Measurements from ENCODE around the gene CETP. TPM values are rescaled to one million over a fixed set of nuclear protein-coding genes. Genes with fewer than 3 reads are reported as not detected.

CETP gene
- total and polyA plus RNA-seq, 4 experiments from 2014 or later: 0.14 TPM; not detected in 3

DNA sequence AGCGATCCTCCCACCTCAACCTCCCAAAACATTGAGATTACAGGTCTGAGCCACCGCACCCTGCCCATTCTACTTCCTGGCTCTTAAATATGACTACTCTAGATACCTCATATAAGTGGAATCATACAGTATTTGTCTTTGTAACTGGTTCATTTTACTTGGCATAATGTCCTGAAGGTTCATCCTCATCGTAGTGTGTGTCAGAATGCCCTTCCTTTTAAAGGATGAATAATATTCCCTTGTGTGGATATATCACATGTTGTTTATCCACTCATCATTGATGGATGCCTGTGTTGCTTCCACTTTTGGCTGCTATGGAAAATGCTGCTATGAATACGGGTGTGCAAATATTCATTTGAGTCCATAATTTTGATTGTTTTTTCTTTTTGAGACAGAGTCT lies 5.7 kb upstream of the CETP start:
- Mint-ChIP-seq H3K27me3 (no peaks in the 10 kb centered on the region), H3K9me3 (no peaks in the 10 kb centered on the region), H3K36me3 (no peaks in the 10 kb centered on the region), H3K4me1 (peaks cover 3 to 5% (median 4%) of the 10 kb centered on the region in 4 donors), H3K27ac (no peak overlapping the region), H3K4me3 (no peak overlapping the region)
- H3K27ac ChIP-seq (ENCODE audit: low read depth, low read length): no peak overlapping the region
- no peak for DNase-seq
- ChIA-PET CTCF (ENCODE audit: partially characterized antibody) (interaction anchor here (6.8 kb wide), 1 partner anchor 91 kb away, joined by 113 read pairs; the partner anchor contains the start of gene SLC12A3), POLR2A (ENCODE audit: partially characterized antibody) (no interaction called here)
- no peaks in the 10 kb centered on the region for H3K4me1 ChIP-seq (ENCODE audit: insufficient read depth, low read length)
- H3K36me3 ChIP-seq (ENCODE audit: insufficient read depth, low read length): no peaks in the 10 kb centered on the region
- intact Hi-C loops (cut with micrococcal nuclease): no loop called here
- H3K9me3 ChIP-seq (ENCODE audit: control insufficient read depth in 1 of 2, low read length in 2 of 2): no peaks in the 10 kb centered on the region
- no peak overlapping the region for H3K4me3 ChIP-seq (ENCODE audit: low read length in 2 of 2)
- H3K27me3 ChIP-seq (ENCODE audit: insufficient read depth, low read length): no peaks in the 10 kb centered on the region

DNA sequence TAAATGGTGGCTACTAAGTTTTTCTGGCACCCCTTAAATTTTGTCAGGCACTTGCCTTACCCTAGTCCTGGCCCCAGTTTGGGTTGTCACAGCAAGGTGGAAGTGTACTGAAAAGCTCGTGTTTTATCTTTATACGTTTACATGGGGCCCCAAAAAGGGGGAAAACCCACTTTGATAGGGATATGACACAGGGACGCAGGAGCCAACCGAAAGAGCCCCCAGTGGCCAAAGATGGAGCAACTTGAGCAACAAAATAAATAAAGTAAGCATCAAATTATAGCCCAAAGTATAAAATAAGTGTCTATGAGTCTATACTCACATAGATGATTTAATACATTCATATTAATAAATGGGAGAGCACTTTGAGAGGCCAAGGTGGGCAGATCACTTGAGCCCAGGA lies 5.0 kb upstream of the CETP start:
- Histone ChIP-seq H3K27me3 (ENCODE audit: insufficient read depth, low read length) (no peaks in the 10 kb centered on the region), H3K4me1 (ENCODE audit: insufficient read depth, low read length) (no peaks in the 10 kb centered on the region), H3K27ac (ENCODE audit: low read depth, low read length) (no peak overlapping the region), H3K9me3 (ENCODE audit: control insufficient read depth in 1 of 2, low read length in 2 of 2) (no peaks in the 10 kb centered on the region), H3K36me3 (ENCODE audit: insufficient read depth, low read length) (no peaks in the 10 kb centered on the region), H3K4me3 (ENCODE audit: low read length in 2 of 2) (no peak overlapping the region)
- ChIA-PET POLR2A (ENCODE audit: partially characterized antibody) (no interaction called here), CTCF (ENCODE audit: partially characterized antibody) (no interaction called here)
- intact Hi-C loops (cut with micrococcal nuclease): no loop called here
- no peak for DNase-seq
- Mint-ChIP-seq H3K9me3 (no peaks in the 10 kb centered on the region), H3K4me1 (no peaks in the 10 kb centered on the region), H3K4me3 (no peak overlapping the region), H3K36me3 (no peaks in the 10 kb centered on the region), H3K27ac (no peak overlapping the region), H3K27me3 (no peaks in the 10 kb centered on the region)

DNA sequence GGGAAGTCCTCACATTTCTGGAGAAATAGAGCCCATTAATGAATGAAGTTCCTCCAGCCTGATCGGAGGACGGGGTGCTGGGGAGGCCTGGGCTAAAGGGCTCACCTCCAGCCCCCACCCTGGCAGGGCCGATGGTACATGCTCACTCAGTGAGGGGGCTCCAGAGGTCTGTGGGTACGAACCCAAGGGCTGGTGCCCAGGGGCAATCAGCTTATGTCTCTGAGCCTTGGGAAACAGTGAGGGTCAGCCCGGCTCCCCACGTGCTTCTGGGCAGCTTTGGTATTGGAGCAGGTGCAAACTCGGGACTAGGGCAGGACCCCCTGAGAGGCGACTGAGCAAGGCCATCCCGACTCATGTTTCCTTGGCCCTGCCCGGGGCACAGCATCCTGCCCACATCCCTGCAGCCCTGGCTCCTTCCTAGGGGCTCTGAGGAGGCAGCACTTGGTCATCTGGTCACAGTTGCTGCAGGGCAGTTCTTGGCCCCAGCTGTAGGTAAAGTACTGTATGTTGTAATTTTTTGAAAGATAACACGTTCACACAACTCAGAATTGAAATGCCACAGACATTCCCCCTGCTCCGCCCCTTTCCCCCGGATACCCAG lies 969 bp upstream of the CETP start:
- Mint-ChIP-seq H3K27me3 (no peaks in the 10 kb centered on the region), H3K4me1 (peaks cover 8 to 16% (median 14%) of the 10 kb centered on the region in 4 donors), H3K4me3 (no peak overlapping the region), H3K27ac (no peak overlapping the region), H3K36me3 (no peaks in the 10 kb centered on the region), H3K9me3 (no peaks in the 10 kb centered on the region)
- ChIA-PET CTCF (ENCODE audit: partially characterized antibody) (interaction anchor here (1.2 to 6.9 kb wide), 3 partner anchors 9 to 124 kb away, joined by 3 to 81 read pairs (median 4); no protein-coding TSS in a partner anchor), POLR2A (ENCODE audit: partially characterized antibody) (interaction anchor here (0.6 kb wide), 1 partner anchor 34 kb away, joined by 3 read pairs; no protein-coding TSS in a partner anchor)
- no peaks in the 10 kb centered on the region for H3K36me3 ChIP-seq (ENCODE audit: insufficient read depth, low read length)
- H3K9me3 ChIP-seq (ENCODE audit: control insufficient read depth in 1 of 2, low read length in 2 of 2): no peaks in the 10 kb centered on the region
- H3K4me1 ChIP-seq (ENCODE audit: insufficient read depth, low read length): peaks cover 15% of the 10 kb centered on the region
- no peaks in the 10 kb centered on the region for H3K27me3 ChIP-seq (ENCODE audit: insufficient read depth, low read length)
- intact Hi-C loops (cut with micrococcal nuclease): no loop called here
- H3K27ac ChIP-seq (ENCODE audit: low read depth, low read length): no peak overlapping the region
- DNase-seq: no peak
- no peak overlapping the region for H3K4me3 ChIP-seq (ENCODE audit: low read length in 2 of 2)

DNA sequence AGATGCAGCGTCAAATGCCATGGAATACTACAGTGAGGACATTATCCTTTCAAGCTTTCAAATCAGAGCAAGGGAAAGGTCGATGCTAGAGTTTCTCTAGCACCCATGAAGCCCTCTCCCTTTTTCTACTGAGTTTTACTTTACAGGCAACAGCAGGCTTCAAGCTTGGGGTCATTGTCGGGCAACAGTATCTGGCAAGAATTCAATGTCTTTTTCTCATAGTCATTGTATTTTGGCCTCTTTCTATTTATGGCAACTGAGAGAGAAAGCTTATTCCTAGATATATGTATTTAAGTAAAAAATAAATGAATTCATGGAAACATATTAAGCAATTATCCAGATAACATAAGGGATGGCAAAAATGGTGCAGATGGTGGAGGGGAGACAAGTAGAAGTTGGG lies 364 bp upstream of the CETP start:
- Histone ChIP-seq H3K27ac (ENCODE audit: low read depth, low read length) (no peak overlapping the region), H3K4me1 (ENCODE audit: insufficient read depth, low read length) (peaks cover 19% of the 10 kb centered on the region), H3K4me3 (ENCODE audit: low read length in 2 of 2) (no peak overlapping the region), H3K9me3 (ENCODE audit: control insufficient read depth in 1 of 2, low read length in 2 of 2) (no peaks in the 10 kb centered on the region), H3K36me3 (ENCODE audit: insufficient read depth, low read length) (no peaks in the 10 kb centered on the region), H3K27me3 (ENCODE audit: insufficient read depth, low read length) (no peaks in the 10 kb centered on the region)
- H3K9me3 Mint-ChIP-seq: no peaks in the 10 kb centered on the region
- intact Hi-C loops (cut with micrococcal nuclease): no loop called here
- DNase-seq: no peak
- H3K36me3 Mint-ChIP-seq: no peaks in the 10 kb centered on the region
- ChIA-PET CTCF (ENCODE audit: partially characterized antibody) (interaction anchor here (1.2 to 6.9 kb wide), 3 partner anchors 10 to 123 kb away, joined by 3 to 81 read pairs (median 4); no protein-coding TSS in a partner anchor), POLR2A (ENCODE audit: partially characterized antibody) (interaction anchor here (0.6 kb wide), 1 partner anchor 34 kb away, joined by 3 read pairs; no protein-coding TSS in a partner anchor)
- no peaks in the 10 kb centered on the region for H3K27me3 Mint-ChIP-seq
- H3K4me1 Mint-ChIP-seq: peaks cover 10 to 22% (median 17%) of the 10 kb centered on the region in 4 donors
- H3K27ac Mint-ChIP-seq: no peak overlapping the region
- no peak overlapping the region for H3K4me3 Mint-ChIP-seq

DNA sequence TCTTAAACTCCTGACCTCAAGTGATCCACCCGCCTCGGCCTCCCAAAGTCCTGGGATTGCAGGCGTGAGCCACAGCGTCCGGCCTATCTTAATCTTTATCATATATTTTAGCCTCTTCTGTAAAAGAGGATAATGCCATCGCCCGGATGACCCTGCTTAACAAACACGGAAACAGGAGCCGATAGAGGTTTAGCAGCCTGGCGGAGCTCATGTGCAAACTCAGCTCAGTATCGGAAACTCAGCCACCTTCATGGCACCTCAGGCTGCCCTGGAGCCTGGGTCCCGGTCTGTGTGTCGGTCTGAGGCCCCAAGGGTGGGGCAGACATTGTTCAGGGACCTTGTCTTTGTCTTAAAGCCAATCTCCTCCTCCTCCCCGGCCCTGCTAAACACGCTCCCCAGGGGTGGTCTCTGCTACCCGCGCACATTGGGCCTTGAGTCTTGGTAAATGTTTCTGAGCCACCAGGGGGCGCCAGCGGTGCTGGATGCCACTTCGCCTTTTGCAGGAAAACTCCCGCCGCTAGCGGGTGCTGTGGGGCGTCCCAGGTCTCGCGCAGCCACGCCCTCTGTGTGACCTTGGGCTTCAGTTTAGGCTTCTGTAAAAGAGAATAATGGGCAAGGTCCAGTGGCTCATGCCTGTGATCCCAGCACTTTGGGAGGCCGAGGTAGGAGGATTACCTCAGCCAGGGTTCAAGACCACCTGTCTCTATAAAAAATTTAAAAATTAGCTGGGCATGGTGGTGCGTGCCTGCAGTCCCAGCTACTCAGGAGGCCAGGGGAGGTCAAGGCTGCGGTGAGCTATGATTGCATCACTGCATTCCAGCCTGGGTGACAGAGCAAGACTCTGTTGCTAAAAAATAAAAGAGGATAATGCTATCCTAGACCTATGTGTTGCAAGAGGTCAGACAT lies 2.7 kb downstream of the CETP start:
- no peaks in the 10 kb centered on the region for H3K27me3 ChIP-seq (ENCODE audit: insufficient read depth, low read length)
- CTCF ChIA-PET (ENCODE audit: partially characterized antibody): interaction anchor here (0.6 to 6.9 kb wide), 41 partner anchors 9 to 453 kb away, joined by 3 to 81 read pairs (median 5); partner anchors contain the start of genes CPNE2, NLRC5, PSME3IP1 and RSPRY1
- H3K27ac ChIP-seq (ENCODE audit: low read depth, low read length): no peak overlapping the region
- H3K36me3 ChIP-seq (ENCODE audit: insufficient read depth, low read length): no peaks in the 10 kb centered on the region
- H3K9me3 ChIP-seq (ENCODE audit: control insufficient read depth in 1 of 2, low read length in 2 of 2): no peaks in the 10 kb centered on the region
- POLR2A ChIA-PET (ENCODE audit: partially characterized antibody): interaction anchor here (0.6 to 5.2 kb wide), 15 partner anchors 8 to 119 kb away, joined by 3 to 41 read pairs (median 4); partner anchors contain the start of gene NLRC5
- peaks cover 11 to 22% (median 17%) of the 10 kb centered on the region in 4 donors for H3K4me1 Mint-ChIP-seq
- H3K27me3 Mint-ChIP-seq: no peaks in the 10 kb centered on the region
- peak overlapping the region in 1 of 8 donors; percentile 69 for H3K4me3 Mint-ChIP-seq
- H3K4me1 ChIP-seq (ENCODE audit: insufficient read depth, low read length): peaks cover 19% of the 10 kb centered on the region
- no peaks in the 10 kb centered on the region for H3K9me3 Mint-ChIP-seq
- no peaks in the 10 kb centered on the region for H3K36me3 Mint-ChIP-seq
- DNase-seq: peak; percentile 89 to 92 (median 92)
- no peak overlapping the region for H3K4me3 ChIP-seq (ENCODE audit: low read length in 2 of 2)
- intact Hi-C loops (cut with micrococcal nuclease): loop anchor here (1.0 to 2.0 kb wide), 6 partner anchors 25 to 204 kb away; partner anchors contain the start of genes HERPUD1 and NLRC5
- peak overlapping the region in 3 of 7 donors; percentile 12 to 94 (median 83) for H3K27ac Mint-ChIP-seq

DNA sequence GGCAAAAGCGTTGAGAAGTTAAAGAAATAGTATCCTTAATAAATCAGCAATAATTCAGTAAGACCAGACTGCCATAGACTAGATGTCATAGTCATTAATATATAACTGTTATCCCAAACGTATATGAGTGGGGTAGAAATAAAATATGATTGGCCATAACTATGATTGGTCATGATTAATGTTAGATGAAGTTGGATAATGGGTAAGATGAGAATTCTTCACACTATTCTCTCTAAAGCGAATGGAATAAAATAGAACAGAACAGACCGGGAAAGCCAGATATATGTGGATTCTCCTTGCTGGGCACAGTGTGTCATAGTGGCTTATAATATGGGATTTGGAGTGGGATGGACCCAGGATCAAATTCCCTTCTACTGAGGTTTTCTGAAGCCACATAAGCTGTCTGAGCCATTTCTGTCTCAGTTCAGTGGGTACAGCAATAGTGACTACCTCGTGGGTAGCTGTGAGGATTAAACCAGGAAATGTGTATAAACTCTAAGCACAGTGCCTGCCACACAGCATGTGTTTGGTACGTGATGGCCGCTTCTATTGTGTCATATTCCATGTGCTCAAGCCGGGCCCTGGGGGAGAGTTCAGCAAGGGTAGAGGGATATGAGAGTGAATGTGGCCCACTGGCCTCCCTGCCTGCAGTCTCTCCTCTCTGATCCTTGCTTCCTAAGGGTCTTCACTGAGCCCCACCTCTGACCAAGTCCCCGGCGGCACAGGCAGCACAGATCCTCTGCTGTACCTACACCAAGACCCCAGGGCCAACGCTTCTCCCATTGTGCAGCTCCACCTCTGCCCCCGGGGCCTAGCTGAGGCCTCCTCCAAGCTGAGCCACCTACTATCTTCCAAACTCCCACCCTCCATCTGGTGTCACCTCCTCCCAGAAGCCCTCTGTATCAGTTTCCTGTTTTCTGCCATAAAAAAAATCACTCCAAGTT lies 3.7 kb downstream of the CETP start:
- intact Hi-C loops (cut with micrococcal nuclease): loop anchor here (2.0 kb wide), 2 partner anchors 49 to 119 kb away; no protein-coding TSS in a partner anchor
- peak overlapping the region in 3 of 8 donors; percentile 9 to 35 (median 20) for H3K4me3 Mint-ChIP-seq

More for the DNA sequence above, 3.7 kb downstream of the CETP start:
- H3K36me3 ChIP-seq (ENCODE audit: insufficient read depth, low read length): no peaks in the 10 kb centered on the region
- POLR2A ChIA-PET (ENCODE audit: partially characterized antibody): interaction anchor here (0.5 to 5.2 kb wide), 14 partner anchors 7 to 137 kb away, joined by 3 to 41 read pairs (median 4); partner anchors contain the start of genes HERPUD1 and NLRC5
- Mint-ChIP-seq H3K9me3 (no peaks in the 10 kb centered on the region), H3K27ac (peak overlapping the region in 6 of 7 donors; percentile 12 to 83 (median 64)), H3K4me1 (peaks cover 11 to 24% (median 17%) of the 10 kb centered on the region in 4 donors), H3K36me3 (no peaks in the 10 kb centered on the region), H3K27me3 (no peaks in the 10 kb centered on the region)
- H3K27ac ChIP-seq (ENCODE audit: low read depth, low read length): no peak overlapping the region
- peak in 1 of 5 donors; percentile 31 for DNase-seq
- H3K9me3 ChIP-seq (ENCODE audit: control insufficient read depth in 1 of 2, low read length in 2 of 2): no peaks in the 10 kb centered on the region
- H3K27me3 ChIP-seq (ENCODE audit: insufficient read depth, low read length): no peaks in the 10 kb centered on the region
- no peak overlapping the region for H3K4me3 ChIP-seq (ENCODE audit: low read length in 2 of 2)
- H3K4me1 ChIP-seq (ENCODE audit: insufficient read depth, low read length): peaks cover 19% of the 10 kb centered on the region
- CTCF ChIA-PET (ENCODE audit: partially characterized antibody): interaction anchor here (0.7 to 6.9 kb wide), 27 partner anchors 8 to 204 kb away, joined by 3 to 81 read pairs (median 9); partner anchors contain the start of genes CPNE2 and NLRC5

Measured in CD4-positive, alpha-beta memory T cell (primary cell).